Effector memory CD4-positive, alpha-beta T cell (primary cell): ENCODE data around the gene RNU2-63P.
"Not testable (repeated sequence)": the region's sequence is repeated elsewhere in the genome, so short reads cannot be mapped to it uniquely, and the experiment has no call there.

Experiments
- DNase-seq, 3 donors: peaks; one replicate each; pipeline ENCODE4 v3.0.0-alpha.2; 2020
- H3K27ac ChIP-seq: 2 replicates; pipeline ENCODE4 v1.7.0; 2013; ENCODE audit warnings: mild to moderate bottlenecking, low read length, moderate library complexity; ENCODE audit not compliant: insufficient read depth, poor library complexity, severe bottlenecking
- H3K27me3 ChIP-seq: replicated peaks from 2 replicates; pipeline ENCODE4 v1.7.0; 2013; ENCODE audit warnings: mild to moderate bottlenecking, low read length; ENCODE audit not compliant: insufficient read depth, control insufficient read depth, poor library complexity, severe bottlenecking
- H3K36me3 ChIP-seq: 2 replicates; pipeline ENCODE4 v1.7.0; 2013; ENCODE audit warnings: mild to moderate bottlenecking, low read length, moderate library complexity; ENCODE audit not compliant: control insufficient read depth, insufficient read depth
- H3K4me1 ChIP-seq: 2 replicates; pipeline ENCODE4 v1.7.0; 2013; ENCODE audit warnings: low read length, mild to moderate bottlenecking; ENCODE audit not compliant: control insufficient read depth, insufficient read depth, poor library complexity, severe bottlenecking
- H3K4me3 ChIP-seq: 2 replicates; pipeline ENCODE4 v1.7.0; 2013; ENCODE audit warnings: low read length, low read depth, mild to moderate bottlenecking; ENCODE audit not compliant: insufficient read depth, poor library complexity, severe bottlenecking
- H3K9me3 ChIP-seq: 2 replicates; pipeline ENCODE4 v1.7.0; 2013; ENCODE audit warnings: mild to moderate bottlenecking, low read length, moderate library complexity; ENCODE audit not compliant: control insufficient read depth

RNU2-63P gene

DNA sequence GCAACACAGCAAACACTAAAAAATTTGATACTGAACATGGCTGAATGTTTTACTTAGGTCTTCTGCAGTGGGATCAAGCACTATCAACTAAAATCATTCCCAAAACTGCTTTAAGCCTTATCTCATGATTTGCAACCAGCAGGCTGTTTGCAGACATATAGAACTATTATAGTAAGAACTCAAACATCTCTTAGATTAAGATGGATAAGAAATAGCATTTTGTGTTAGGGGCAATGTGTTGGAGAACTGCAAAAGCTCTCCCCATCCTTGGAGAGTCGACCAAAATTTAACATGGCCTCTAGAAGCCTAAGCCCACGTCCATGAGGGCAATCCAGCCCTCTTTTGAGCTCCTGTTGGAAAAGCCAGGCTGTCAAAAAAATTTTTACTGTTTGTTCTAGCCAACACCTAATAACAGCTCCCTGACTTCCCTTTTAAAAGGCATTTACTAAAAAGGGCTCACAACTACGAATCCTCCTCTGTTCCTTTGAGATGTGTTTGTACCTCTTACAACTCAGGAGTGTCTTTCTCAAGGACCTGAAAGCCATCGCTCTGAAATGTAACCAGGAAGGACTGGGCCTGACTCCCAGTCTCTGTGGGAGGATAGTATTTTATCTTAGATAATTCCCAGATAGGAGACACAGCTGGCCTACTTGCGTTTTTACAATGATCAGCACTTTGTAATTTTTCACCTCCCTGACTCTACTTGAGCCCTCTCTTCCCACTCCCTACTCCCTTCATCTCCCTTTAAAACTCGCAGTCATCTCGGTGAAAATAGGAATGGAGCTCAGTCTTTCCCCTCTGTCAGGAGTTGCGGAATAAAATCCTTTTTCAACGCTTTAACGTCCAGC, 37.8 kb upstream of the RNU2-63P start:
- Histone ChIP-seq H3K9me3 (no peaks in the 10 kb centered on the region), H3K4me1 (peaks cover 9% of the 10 kb centered on the region), H3K36me3 (no peaks in the 10 kb centered on the region), H3K27me3 (no peaks in the 10 kb centered on the region), H3K27ac (peak overlapping the region; percentile 92), H3K4me3 (peak overlapping the region; percentile 84)
- no peak for DNase-seq

DNA sequence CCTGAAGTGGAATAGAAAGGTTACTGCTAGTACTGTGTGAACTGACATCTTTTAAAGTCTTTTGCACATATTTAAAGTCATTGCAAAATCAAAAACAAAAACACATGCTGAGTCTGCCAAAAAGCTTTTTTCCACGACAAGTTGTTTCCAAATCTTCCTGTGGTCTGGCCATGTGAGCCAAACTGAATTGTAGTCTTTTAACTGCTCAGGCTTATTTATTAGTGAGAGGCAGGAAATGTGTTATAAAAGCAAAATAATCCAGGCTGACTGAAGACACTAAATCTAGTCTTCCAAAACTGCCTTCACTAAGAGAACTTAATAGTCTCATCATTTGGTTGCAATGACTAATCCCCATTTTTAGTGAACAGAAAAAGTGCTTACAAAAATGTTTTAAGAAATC, 36.9 kb upstream of the RNU2-63P start:
- Histone ChIP-seq H3K36me3 (no peaks in the 10 kb centered on the region), H3K9me3 (no peaks in the 10 kb centered on the region), H3K27ac (no peak overlapping the region), H3K4me1 (peaks cover 9% of the 10 kb centered on the region), H3K27me3 (no peaks in the 10 kb centered on the region), H3K4me3 (no peak overlapping the region)
- no peak for DNase-seq

DNA sequence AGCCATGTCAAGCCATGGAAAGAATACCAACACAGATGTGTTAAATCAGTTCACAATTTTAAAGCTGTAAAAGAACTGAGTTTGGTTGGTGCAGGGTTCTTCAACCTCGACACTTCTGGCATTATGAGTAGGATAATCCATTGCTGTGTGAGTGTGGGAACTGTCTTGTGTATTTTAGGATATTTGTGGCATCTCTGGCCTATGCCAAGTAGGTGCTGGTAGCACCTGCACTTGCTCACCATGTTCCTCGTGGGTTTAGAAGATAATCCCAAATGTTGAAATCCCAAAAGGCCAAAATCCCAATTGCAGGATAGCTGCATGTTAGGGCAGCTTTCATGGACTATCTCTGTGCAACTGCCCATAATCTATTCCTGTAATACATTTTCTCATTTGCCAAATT, 35.4 kb upstream of the RNU2-63P start:
- H3K9me3 ChIP-seq: no peaks in the 10 kb centered on the region
- no peak overlapping the region for H3K4me3 ChIP-seq
- no peak overlapping the region for H3K27ac ChIP-seq
- H3K27me3 ChIP-seq: no peaks in the 10 kb centered on the region
- no peak for DNase-seq
- no peaks in the 10 kb centered on the region for H3K36me3 ChIP-seq
- H3K4me1 ChIP-seq: peaks cover 9% of the 10 kb centered on the region

GRCh38 chr2:88049622-88050021, 33.3 kb upstream of the RNU2-63P start:
- Histone ChIP-seq H3K27ac (no peak overlapping the region), H3K4me1 (peaks cover 9% of the 10 kb centered on the region), H3K27me3 (no peaks in the 10 kb centered on the region), H3K4me3 (no peak overlapping the region), H3K9me3 (no peaks in the 10 kb centered on the region), H3K36me3 (no peaks in the 10 kb centered on the region)
- DNase-seq: no peak

GRCh38 chr2:88048541-88048940, 32.2 kb upstream of the RNU2-63P start:
- Histone ChIP-seq H3K4me1 (no peaks in the 10 kb centered on the region), H3K27me3 (no peaks in the 10 kb centered on the region), H3K9me3 (no peaks in the 10 kb centered on the region), H3K4me3 (no peak overlapping the region), H3K27ac (no peak overlapping the region), H3K36me3 (no peaks in the 10 kb centered on the region)
- DNase-seq: no peak

- H3K4me1 ChIP-seq, DNase-seq, H3K27me3 ChIP-seq, H3K27ac ChIP-seq, H3K36me3 ChIP-seq, H3K4me3 ChIP-seq, H3K9me3 ChIP-seq: not testable (repeated sequence)
Measured at GRCh38 chr2:88045561-88045960, 29.2 kb upstream of the RNU2-63P start.

GRCh38 chr2:88042476-88042875, 26.1 kb upstream of the RNU2-63P start:
- Histone ChIP-seq H3K36me3 (no peaks in the 10 kb centered on the region), H3K4me3 (no peak overlapping the region), H3K27me3 (no peaks in the 10 kb centered on the region), H3K4me1 (no peaks in the 10 kb centered on the region), H3K27ac (no peak overlapping the region), H3K9me3 (no peaks in the 10 kb centered on the region)
- DNase-seq: no peak

- no peaks in the 10 kb centered on the region for H3K9me3 ChIP-seq
- peaks cover 8% of the 10 kb centered on the region for H3K36me3 ChIP-seq
- no peaks in the 10 kb centered on the region for H3K4me1 ChIP-seq
- H3K4me3 ChIP-seq: no peak overlapping the region
- no peak overlapping the region for H3K27ac ChIP-seq
- no peaks in the 10 kb centered on the region for H3K27me3 ChIP-seq
- DNase-seq: no peak
Measured at GRCh38 chr2:88038263-88039105, 22.1 kb upstream of the RNU2-63P start.

DNA sequence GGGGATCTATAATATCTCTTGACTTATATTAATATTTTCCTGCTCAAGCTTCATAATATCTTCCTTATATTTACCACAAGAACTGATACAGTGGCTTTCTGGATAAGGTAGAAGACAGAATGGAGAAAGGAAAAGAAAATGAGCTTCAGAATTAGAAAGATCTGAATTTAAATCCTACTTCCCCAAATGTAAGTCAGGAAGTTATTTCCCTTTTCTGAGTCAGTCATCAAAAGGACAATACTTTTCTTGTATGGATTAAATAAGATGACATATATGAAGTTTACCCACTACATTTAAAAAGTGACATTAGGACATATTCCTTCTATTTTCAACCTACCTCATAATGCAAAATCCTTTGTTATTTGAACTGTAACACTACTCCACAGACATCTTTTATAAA, 20.3 kb upstream of the RNU2-63P start:
- H3K4me1 ChIP-seq: no peaks in the 10 kb centered on the region
- DNase-seq: no peak
- H3K4me3 ChIP-seq: no peak overlapping the region
- peaks cover 15% of the 10 kb centered on the region for H3K36me3 ChIP-seq
- no peak overlapping the region for H3K27ac ChIP-seq
- H3K9me3 ChIP-seq: no peaks in the 10 kb centered on the region
- no peaks in the 10 kb centered on the region for H3K27me3 ChIP-seq

- H3K36me3 ChIP-seq: peaks cover 15% of the 10 kb centered on the region
- DNase-seq: no peak
- H3K4me3 ChIP-seq: no peak overlapping the region
- no peaks in the 10 kb centered on the region for H3K4me1 ChIP-seq
- no peaks in the 10 kb centered on the region for H3K27me3 ChIP-seq
- no peak overlapping the region for H3K27ac ChIP-seq
- no peaks in the 10 kb centered on the region for H3K9me3 ChIP-seq
Measured at GRCh38 chr2:88036182-88036581, 19.8 kb upstream of the RNU2-63P start.
